GM19043 (cell line): ENCODE data around the gene PIGT.

Experiments
- ATAC-seq: cut with Tn5 transposase; IDR thresholded peaks from one replicate; pipeline ENCODE4 v1.9.1; 2021; ENCODE audit warnings: low read depth; ENCODE audit not compliant: unreplicated experiment

PIGT gene

GRCh38 chr20:45426320-45427016 lies 10.5 kb downstream of the PIGT start:
- no peak for ATAC-seq

GRCh38 chr20:45427236-45428149 lies 11.6 kb downstream of the PIGT start:
- no peak for ATAC-seq

GRCh38 chr20:45429618-45430017 lies 13.7 kb downstream of the PIGT start:
- no peak for ATAC-seq

- peak; percentile 72 for ATAC-seq
Observed at GRCh38 chr20:45432294-45432693, 16.4 kb downstream of the PIGT start.

- no peak for ATAC-seq
Observed at GRCh38 chr20:45433316-45433715, 17.4 kb downstream of the PIGT start.

- ATAC-seq = no peak
Observed at GRCh38 chr20:45433976-45434375, 18.0 kb downstream of the PIGT start.

GRCh38 chr20:45436732-45437485 lies 21.0 kb downstream of the PIGT start:
- ATAC-seq = peak; percentile 78

- ATAC-seq = no peak
Observed at GRCh38 chr20:45440424-45440823, 24.5 kb downstream of the PIGT start.

GRCh38 chr20:45440891-45441685 lies 25.1 kb downstream of the PIGT start:
- ATAC-seq = no peak

GRCh38 chr20:45441746-45442145 lies 25.8 kb downstream of the PIGT start:
- no peak for ATAC-seq

GRCh38 chr20:45444050-45444449 lies 28.1 kb downstream of the PIGT start:
- no peak for ATAC-seq

- no peak for ATAC-seq
Observed at GRCh38 chr20:45445805-45446562, 30.0 kb downstream of the PIGT start.

GRCh38 chr20:45448270-45448669 lies 32.3 kb downstream of the PIGT start:
- ATAC-seq = no peak

GRCh38 chr20:45449528-45449927 lies 33.6 kb downstream of the PIGT start:
- ATAC-seq = no peak

- ATAC-seq = no peak
Observed at GRCh38 chr20:45450097-45450818, 34.3 kb downstream of the PIGT start.

- no peak for ATAC-seq
Observed at GRCh38 chr20:45452238-45452637, 36.3 kb downstream of the PIGT start.

GRCh38 chr20:45452772-45453691 lies 37.1 kb downstream of the PIGT start:
- ATAC-seq = no peak

GRCh38 chr20:45456632-45457031 lies 40.7 kb downstream of the PIGT start:
- ATAC-seq = no peak
